HepG2 (cell line): ENCODE results near the gene CNOT10. TPM values are rescaled to one million over a fixed set of nuclear protein-coding genes. Genes with fewer than 3 reads are reported as not detected.

Source experiments
- CCDC6 ChIP-seq: sonication (generic); formaldehyde crosslinking; IDR thresholded peaks from 2 replicates; pipeline ENCODE4 v1.8.1; 2022; ENCODE audit warnings: mild to moderate bottlenecking, missing genetic modification reagents, moderate library complexity
- GMEB1 ChIP-seq: sonication (generic); formaldehyde crosslinking; IDR thresholded peaks from 2 replicates; pipeline ENCODE4 v1.5.1; 2020; ENCODE audit warnings: missing genetic modification reagents, mild to moderate bottlenecking, borderline replicate concordance
- HMGXB3 ChIP-seq: sonication (generic); formaldehyde crosslinking; IDR thresholded peaks from 2 replicates; pipeline ENCODE4 v1.4.0; 2020; ENCODE audit warnings: missing genetic modification reagents, borderline replicate concordance
- KDM1A ChIP-seq: IDR thresholded peaks from 2 replicates; pipeline ENCODE4 v1.6.1; 2016; ENCODE audit warnings: missing compliant biosample characterization
- LCORL ChIP-seq, 2 experiments: fragments of 450-650 bp in 1 of 2; sonication (generic) in 1 of 2; formaldehyde crosslinking in 1 of 2; IDR thresholded peaks; 2 replicates each; pipeline versions ENCODE4 v1.5.0 to v1.6.1; 2017 to 2020; ENCODE audit warnings: antibody characterized with exemption in 1 of 2, missing genetic modification reagents in 1 of 2
- NFYC ChIP-seq: IDR thresholded peaks from 2 replicates; pipeline ENCODE4 v1.6.1; 2016; ENCODE audit warnings: missing genetic modification reagents, missing compliant biosample characterization
- THAP11 ChIP-seq: IDR thresholded peaks from 2 replicates; pipeline ENCODE4 v1.6.1; 2016; ENCODE audit warnings: missing biosample characterization, missing genetic modification reagents
- YY1 ChIP-seq: IDR thresholded peaks from 2 replicates; pipeline ENCODE4 v1.6.1; 2011; ENCODE audit warnings: low read length, low read depth, moderate library complexity, mild to moderate bottlenecking; ENCODE audit not compliant: insufficient read depth, insufficient replicate concordance
- ZFAT ChIP-seq: sonication (generic); formaldehyde crosslinking; conservative IDR thresholded peaks from 2 replicates; pipeline ENCODE4 v1.8.1; 2023; ENCODE audit warnings: missing genetic modification reagents, inconsistent platforms
- ZNF672 ChIP-seq: sonication (generic); formaldehyde crosslinking; IDR thresholded peaks from 2 replicates; pipeline ENCODE4 v1.8.1; 2022; ENCODE audit warnings: missing genetic modification reagents
- ZNF75D ChIP-seq: sonication (generic); formaldehyde crosslinking; IDR thresholded peaks from 2 replicates; pipeline ENCODE4 v1.8.1; 2023; ENCODE audit warnings: missing genetic modification reagents, mild to moderate bottlenecking, borderline replicate concordance
- ZNF770 ChIP-seq: sonication (generic); formaldehyde crosslinking; IDR thresholded peaks from 2 replicates; pipeline ENCODE4 v1.5.0; 2020; ENCODE audit warnings: mild to moderate bottlenecking, missing genetic modification reagents
- ZNF790 ChIP-seq: sonication (generic); formaldehyde crosslinking; IDR thresholded peaks from 2 replicates; pipeline ENCODE4 v1.8.0; 2022; ENCODE audit warnings: missing genetic modification reagents, mild to moderate bottlenecking, borderline replicate concordance
- ZSCAN5A ChIP-seq: sonication (generic); formaldehyde crosslinking; IDR thresholded peaks from 2 replicates; pipeline ENCODE4 v1.8.0; 2022; ENCODE audit warnings: mild to moderate bottlenecking, missing genetic modification reagents, borderline replicate concordance
- polyA plus RNA-seq, 8 experiments: library from polyadenylated mRNA; depleted of rRNA in 3 of 8; stranded (reverse) in 7 of 8; unstranded in 1 of 8; fragments of >200 nt; fragmentation: Illumina TruSeq in 4 of 8; extraction: Trizol in 4 of 8; gene quantifications; 2 replicates each; pipeline versions ENCODE4 v1.2.1 to v1.2.3, GENCODE V29; 2011 to 2016; ENCODE audit warnings: low read depth in 4 of 8, missing spikeins in 1 of 8, mixed read lengths in 1 of 8; ENCODE audit not compliant: insufficient read depth in 1 of 8
- total RNA-seq, 5 experiments: library from RNA; depleted of rRNA; stranded (reverse); fragments of >200 nt; fragmentation: Illumina TruSeq; extraction: Trizol; gene quantifications; 2 replicates each; pipeline ENCODE4 v1.2.3, GENCODE V29; 2016; ENCODE audit warnings: low read depth in 1 of 5
- TF ChIP-seq, protein P1 (sequence below): sonication (generic); formaldehyde crosslinking; IDR thresholded peaks from 2 replicates; pipeline ENCODE4 v1.8.0; 2022; ENCODE audit warnings: mild to moderate bottlenecking, missing genetic modification reagents, moderate library complexity
- TF ChIP-seq, protein P2 (sequence below), 2 experiments: fragments of 450-650 bp in 1 of 2; sonication (generic) in 1 of 2; formaldehyde crosslinking; IDR thresholded peaks; 2 replicates each; pipeline versions ENCODE4 v1.5.0 to v1.8.0; 2020 to 2022; ENCODE audit warnings: mild to moderate bottlenecking in 1 of 2, missing genetic modification reagents in 1 of 2

The CNOT10 gene
- total and polyA plus RNA-seq, 2 of the 13 experiments (the other 11 are each of a cell fraction or from before 2014, with no cell fraction given) = 21.2 to 34.1 TPM

DNA sequence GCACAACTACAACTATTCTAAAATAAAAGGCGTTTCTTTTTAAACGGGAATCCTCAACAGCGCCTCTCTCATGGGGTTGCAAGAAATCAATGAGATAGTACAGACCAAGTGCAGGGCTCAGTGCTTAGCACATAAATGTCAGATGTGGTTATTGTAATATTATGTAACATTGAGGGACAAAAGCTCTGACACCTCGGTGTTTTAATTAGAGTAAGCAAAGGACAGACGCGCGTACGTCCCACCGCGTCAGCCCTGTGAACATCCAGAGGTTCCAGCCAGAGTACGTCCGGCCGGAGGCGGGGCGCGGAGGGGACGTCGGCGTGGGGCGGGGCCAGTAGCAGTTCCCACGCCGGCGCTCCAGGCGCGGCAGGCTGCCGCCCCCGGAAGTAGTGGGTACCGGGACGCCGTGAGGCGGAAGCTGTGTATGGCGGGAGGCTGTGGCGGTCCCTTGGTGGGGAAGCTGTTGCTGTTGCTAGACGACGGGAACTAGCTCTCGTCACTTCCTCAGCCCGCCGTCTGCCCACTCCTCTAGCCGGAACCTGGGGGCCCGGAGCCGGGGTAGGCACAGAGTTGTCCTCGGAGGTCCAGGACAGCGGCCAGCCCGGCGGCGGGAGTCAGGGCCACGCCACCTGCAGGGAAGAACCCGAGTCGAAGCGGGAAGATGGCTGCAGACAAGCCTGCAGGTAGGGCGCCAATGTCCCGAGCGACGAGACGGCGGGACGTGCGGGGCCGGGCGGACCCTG lies at the start of gene CNOT10 (continued):
- TF ChIP-seq HMGXB3 = no peak
- TF ChIP-seq, protein P1, sequence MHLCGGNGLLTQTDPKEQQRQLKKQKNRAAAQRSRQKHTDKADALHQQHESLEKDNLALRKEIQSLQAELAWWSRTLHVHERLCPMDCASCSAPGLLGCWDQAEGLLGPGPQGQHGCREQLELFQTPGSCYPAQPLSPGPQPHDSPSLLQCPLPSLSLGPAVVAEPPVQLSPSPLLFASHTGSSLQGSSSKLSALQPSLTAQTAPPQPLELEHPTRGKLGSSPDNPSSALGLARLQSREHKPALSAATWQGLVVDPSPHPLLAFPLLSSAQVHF (CRISPR knock-in tag) = no peak
- TF ChIP-seq ZFAT (CRISPR knock-in tag) = no peak; the same call in 1 of the 2 replicates
- TF ChIP-seq NFYC = no peak
- peak; percentile 91 for TF ChIP-seq THAP11 (CRISPR knock-in tag)
- TF ChIP-seq GMEB1 = peak; percentile 99
- TF ChIP-seq KDM1A = no peak
- no peak for TF ChIP-seq ZNF672 (CRISPR knock-in tag)
- TF ChIP-seq YY1 = peak; percentile 84
- no peak; the same call in 1 of the 2 replicates for TF ChIP-seq CCDC6 (CRISPR knock-in tag)
- TF ChIP-seq ZNF75D (CRISPR knock-in tag) = no peak
- peak; percentile 51; the same call in 1 of the 2 replicates for TF ChIP-seq ZSCAN5A (CRISPR knock-in tag)
- TF ChIP-seq ZNF770 (CRISPR knock-in tag) = peak; percentile 75
- TF ChIP-seq ZNF790 (CRISPR knock-in tag) = no peak
- TF ChIP-seq LCORL (IDR thresholded peaks at IDR 0.05) = no peak
- peak; percentile 86 for TF ChIP-seq LCORL (CRISPR knock-in tag; IDR thresholded peaks at IDR 0.05)
- TF ChIP-seq, protein P2, sequence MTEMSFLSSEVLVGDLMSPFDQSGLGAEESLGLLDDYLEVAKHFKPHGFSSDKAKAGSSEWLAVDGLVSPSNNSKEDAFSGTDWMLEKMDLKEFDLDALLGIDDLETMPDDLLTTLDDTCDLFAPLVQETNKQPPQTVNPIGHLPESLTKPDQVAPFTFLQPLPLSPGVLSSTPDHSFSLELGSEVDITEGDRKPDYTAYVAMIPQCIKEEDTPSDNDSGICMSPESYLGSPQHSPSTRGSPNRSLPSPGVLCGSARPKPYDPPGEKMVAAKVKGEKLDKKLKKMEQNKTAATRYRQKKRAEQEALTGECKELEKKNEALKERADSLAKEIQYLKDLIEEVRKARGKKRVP (CRISPR knock-in tag; IDR thresholded peaks at IDR 0.05) = peak in 1 of 2 experiments; percentile 42; a peak in 1 of 4 replicates
